Body of pancreas (tissue), 4 donors: Measurements from ENCODE around the gene TRIM42.

Experiments
- CTCF ChIP-seq, 7 experiments: fragments of 450-650 bp in 4 of 7; fragments of 200-600 bp in 3 of 7; sonication (generic) in 3 of 7; IDR thresholded peaks; one replicate each; pipeline ENCODE4 v1.5.1; 2016 to 2019; ENCODE audit warnings: antibody characterized with exemption in 7 of 7
- POLR2A ChIP-seq, 3 donors: fragments of 450-650 bp; IDR thresholded peaks; one replicate each; pipeline ENCODE4 v1.6.1; 2016; ENCODE audit warnings: antibody characterized with exemption in 3 of 3, mild to moderate bottlenecking in 2 of 3

- TF ChIP-seq CTCF (IDR thresholded peaks at IDR 0.05) (no peak), POLR2A (IDR thresholded peaks at IDR 0.05) (no peak)
Measured at GRCh38 chr3:140703496-140703895, 25.6 kb downstream of the TRIM42 start.
